ENCODE measurements around the gene TDRD10.
"Not testable (repeated sequence)": the region's sequence is repeated elsewhere in the genome, so short reads cannot be mapped to it uniquely, and the experiment has no call there.

TDRD10 gene

DNA sequence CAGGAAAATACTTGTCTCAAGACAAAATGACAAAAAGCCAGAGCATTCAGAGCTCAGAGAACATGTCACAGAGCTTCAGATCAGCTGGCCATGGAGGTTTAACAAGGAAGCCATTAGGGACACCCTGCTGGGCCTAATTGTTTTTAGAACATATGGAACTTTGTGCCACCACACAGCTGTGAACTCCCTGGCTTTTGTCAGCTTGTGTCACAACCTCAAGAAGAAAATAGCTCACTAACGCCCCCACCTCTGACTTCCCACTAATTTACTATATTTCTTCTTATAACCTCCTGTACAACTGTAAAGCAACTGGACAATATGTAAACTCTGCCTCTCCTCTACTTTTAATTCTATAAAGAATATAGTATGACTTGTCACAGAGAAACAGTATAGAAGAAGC lies 21.0 kb upstream of the TDRD10 start:
- DNase-seq, result no peak

DNA sequence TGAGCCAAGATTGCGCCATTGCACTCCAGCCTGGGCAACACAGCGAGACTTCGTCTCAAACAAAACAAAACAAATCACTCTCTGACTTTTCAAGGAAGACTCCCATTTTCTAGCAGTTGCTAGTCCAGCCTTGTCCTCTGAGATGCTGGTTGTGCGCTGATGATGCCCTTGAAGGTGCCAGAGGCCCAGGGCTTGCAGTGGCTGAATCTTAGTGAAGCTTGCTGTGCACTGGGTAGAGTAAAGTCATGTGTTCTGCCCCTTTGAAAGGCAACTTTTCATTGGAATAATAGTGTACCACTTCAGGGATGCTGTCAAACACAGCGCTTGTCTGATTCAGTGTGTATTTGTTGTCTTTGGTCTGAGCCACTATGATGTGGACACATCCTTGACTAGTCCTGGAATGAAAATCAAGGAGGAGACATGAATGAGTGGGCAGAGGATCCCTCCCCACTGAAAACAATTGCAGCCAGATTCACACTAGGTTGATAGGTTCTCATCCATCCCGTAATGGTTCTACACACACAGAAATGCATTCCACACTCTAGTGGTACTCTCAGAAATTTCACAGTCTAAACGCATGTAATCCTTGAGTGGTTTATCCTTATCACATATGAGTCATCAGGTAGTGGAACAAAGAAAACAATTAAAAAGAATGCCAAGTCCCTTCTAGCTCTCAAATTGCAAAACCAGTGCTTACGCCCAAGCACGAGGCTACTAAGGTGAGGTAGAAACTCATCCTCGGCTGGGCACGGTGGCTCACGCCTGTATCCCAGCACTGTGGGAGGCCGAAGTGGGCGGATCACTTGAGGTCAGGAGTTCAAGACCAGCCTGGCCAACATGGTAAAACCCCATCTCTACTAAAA lies 17.8 kb upstream of the TDRD10 start:
- no peak for DNase-seq

DNA sequence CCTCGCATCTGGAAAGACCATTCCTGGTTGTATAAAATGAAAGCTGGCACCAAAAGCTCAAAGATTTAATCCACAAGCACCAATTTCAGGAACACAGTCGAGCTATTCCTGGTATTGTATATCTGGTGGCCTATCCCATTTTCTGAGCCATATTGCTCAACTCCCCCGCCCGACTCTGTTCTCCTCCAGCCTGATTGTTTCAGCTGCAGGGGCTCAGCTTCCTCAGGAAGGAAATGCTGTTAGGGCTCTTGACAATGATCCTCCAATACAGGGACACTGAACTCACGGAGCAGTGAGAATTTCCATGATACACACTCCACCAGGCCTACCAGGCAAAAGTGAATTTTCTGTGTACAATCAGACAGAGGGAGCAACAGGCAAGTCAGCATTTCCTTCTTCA lies 16.9 kb upstream of the TDRD10 start:
- DNase-seq, result no peak

DNA sequence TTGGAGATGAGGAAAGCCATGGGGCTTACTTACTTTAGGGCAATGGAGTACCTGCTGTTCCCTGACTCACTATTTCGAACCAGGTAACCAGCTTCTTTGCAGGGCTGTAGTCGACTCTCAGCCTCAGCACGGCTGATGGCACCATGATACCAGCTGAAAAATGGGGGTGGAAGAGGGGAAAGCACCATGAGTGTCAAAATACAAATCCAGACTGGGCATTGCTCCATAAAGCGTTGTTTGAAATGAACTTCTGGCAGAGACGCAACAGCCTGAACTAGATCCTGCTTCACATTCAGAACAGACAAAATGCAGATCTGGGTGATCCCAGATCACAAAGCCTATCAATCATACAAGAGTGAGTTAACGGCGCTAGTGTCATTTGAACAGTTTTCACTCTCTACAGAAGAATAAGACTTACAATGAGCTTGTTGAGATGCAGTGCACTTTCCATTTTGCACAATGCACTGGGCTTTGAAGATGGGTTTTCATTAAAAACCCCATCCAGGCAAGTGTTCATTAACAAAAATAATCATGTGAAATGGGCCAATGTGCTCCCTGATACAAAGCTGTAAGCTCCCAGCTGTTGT lies 16.0 kb upstream of the TDRD10 start:
- DNase-seq, result no peak

DNA sequence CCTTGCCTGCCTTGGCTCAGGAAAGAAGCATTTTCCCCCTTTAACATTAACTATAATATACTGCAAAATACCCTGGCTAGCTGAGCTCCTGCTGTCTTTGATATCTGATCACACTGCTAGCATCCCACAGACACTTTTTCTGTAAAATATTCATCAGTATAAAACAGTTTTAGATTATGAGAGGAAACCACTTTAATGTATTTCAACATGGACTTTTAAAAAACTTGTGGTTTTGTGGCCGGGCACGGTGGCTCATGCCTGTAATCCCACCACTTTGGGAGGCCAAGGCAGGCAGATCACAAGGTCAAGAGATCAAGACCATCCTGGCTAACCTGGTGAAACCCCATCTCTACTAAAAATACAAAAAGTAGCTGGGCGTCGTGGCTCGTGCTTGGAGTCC lies 15.3 kb upstream of the TDRD10 start:
- not testable (repeated sequence) for DNase-seq

DNA sequence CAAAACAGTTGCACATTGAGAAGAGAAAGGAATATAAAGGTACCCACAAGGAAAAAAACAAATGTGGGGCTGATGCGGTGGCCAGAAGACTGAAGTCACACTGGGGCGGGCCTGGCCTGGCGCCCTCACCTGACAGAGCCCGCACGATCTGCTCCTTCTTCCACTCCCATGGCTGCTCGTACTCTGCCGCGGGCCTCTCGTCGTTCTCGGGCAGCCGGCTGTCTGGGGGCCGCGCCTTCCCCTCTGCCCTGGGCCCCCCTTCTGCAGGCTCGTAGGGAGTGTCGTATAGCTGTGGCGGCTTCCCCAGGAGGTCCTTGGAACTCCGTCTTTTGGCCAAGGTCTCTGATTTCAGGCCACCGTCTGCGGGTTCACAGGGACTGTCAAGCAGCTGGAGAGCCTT lies 13.1 kb upstream of the TDRD10 start:
- no peak for DNase-seq

DNA sequence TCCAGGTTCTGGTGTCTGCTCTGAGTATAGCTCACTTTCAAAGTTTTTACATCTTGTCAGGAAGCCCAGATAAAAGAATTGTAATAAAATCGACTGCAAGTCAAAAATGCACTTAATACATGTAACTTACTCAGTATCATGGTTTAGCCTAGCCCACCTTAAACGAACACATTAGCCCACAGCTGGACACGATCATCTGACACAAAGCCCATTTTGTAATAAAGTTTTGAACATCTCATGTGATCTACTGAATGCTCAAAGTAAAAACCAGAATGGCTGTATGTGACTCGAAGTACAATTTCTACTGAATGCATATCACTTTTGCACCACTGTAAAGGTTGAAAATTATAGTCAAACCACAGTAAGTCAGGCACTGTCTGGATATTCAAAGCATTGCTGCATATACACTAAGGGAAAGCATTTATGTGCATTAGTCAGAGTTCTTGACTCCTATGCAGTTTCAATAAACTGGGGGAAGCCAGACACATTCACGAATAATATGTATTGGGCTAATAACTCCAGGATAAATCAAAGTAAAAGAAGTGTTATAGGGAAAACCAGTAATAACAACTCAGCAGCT lies 12.2 kb upstream of the TDRD10 start:
- no peak for DNase-seq

DNA sequence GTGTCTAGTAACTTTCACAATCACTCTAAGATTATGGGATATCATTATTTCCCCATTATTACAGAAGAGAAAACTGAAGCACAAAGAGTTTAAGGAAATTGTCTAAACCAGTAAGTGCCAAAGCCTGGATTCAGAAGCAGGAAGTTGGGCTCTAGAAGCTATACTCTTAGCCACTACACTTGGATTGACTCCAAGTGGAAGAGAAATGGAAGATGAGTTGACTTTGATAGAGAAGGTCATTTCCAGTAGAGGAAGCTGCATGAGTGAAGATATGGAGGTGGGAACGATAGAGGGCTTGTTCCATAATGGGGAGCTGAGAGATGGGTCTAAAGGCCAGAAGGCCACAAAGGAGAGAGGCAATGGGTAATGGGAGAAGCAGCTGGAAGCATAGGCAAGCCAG lies 11.7 kb upstream of the TDRD10 start:
- DNase-seq, result no peak

DNA sequence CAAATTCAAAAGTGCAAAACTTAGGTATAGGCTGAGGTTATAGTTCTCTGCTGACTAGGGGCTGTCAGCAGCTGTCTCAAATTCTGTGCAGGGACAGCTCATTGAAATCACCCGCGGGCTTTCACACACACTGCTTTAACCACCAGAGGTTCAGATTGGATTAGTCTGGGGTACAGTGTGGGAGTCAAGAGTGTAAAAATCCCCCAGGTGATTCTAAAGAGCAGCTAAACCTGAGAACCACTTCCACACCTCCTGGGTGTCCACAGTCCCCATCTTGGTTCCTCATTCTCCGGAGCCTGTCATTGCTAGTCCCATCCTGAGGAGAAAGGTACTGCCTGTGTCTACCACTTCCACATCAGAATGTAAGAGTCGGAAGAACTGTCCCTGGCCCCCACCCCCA lies 9.9 kb upstream of the TDRD10 start:
- no peak for DNase-seq

DNA sequence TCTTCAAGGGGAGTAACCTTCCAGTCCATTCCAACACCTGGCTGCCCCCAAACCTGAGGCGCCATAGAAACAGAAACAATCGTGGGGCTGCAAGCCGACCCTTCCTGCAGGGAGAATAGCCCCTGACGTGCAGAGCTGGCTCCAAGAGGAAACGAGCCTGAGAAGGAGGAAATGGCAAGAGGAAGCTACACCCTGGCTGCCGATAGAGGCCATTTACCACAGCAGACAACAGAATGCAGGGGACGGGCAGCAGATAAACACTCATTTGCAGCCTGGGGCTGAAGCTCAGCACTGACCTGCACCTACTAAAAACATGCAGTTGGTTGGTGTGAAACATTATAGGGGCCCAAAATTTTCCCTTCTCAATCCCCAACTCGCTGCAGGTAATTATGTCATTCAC lies 8.7 kb upstream of the TDRD10 start:
- peak; percentile 45 for DNase-seq

DNA sequence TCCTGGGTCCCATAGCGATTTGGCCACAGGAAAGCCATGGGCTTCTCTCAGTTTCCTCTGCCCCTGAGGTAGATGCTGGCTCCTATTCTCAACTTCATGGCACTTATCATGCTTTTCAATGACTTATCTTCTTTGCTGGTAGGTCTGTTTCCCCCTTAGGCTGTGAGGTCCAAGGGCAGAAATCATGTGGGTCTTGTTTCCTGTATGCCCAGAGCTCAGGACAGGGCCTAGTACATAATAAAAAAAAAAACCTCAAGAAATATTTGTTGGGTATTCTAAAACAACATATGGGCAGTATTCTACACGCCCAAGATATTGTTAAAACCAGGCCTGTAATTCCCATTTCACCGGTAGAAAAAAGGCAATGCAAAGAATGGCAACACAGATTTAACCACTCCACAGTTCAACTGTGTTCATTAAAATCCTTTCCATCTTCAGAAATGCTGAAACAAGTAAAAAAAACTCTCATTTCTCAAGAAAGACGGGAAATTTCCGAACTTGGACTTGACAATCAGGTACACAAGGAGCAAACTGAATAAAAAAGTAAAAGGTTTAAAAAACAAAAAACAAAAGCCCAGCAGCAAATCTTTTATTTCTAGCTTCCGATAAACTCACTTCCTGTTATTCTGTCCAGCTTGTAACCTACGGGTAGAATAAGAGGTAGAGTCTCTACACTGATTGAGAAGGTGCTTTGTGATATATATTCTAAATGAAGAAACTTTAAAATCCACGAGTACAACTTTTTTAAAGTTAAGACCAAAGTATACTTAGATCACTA lies 6.3 kb upstream of the TDRD10 start:
- DNase-seq, result no peak

DNA sequence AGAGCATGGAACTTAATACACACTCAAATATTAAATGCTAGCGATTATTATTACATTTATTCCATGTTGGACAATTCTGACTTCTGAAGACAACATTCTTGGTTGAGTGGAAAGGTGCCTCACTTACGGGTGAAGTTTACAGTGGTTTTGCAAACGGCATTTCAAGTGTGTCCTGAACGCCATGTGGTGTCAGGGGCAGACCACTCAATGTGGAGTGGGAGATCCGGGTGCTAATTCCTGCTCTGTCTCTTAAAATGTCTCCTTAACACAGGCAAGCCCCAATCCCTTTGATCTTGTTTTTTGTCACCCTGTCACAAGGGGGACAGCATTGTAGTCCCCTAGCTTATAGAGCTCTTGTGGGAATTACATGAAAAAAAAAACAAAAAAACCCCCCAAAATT lies 5.6 kb upstream of the TDRD10 start:
- no peak for DNase-seq

DNA sequence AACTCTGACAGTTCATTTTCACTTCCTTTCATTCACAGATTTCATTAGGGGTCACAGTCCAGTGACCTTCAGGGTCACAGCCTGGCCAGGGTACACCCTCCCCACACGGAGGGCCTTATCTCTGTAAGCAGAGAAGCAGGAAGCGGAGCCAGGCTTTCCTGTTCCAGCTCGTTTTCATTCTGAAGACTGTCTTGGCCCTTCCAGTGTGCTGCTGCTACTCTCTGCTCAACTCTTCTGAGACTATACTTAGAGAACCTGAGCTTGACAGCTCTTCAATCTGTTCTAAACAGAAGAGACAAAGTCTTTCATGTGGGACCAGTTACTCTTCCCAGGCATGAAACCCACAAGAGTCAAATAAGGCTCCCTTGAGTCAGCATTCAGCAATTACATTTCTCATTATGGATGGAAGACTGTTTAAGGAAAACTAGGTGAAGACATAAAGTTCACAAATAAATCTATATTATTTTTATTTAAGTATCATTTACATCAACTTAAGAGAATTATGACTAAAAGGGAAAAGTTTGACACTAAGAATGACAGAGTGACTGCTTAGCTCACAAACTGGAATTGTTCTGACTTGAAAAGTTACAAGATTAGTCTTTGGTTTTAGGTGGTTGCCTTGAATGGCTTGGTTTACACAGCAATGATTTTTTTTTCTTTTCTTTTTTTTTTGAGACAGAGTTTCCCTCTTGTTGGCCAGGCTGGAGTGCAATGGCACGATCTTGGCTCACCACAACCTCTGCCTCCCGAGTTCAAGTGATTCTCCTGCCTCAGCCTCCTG lies 4.8 kb upstream of the TDRD10 start:
- DNase-seq, result peak; percentile 27

DNA sequence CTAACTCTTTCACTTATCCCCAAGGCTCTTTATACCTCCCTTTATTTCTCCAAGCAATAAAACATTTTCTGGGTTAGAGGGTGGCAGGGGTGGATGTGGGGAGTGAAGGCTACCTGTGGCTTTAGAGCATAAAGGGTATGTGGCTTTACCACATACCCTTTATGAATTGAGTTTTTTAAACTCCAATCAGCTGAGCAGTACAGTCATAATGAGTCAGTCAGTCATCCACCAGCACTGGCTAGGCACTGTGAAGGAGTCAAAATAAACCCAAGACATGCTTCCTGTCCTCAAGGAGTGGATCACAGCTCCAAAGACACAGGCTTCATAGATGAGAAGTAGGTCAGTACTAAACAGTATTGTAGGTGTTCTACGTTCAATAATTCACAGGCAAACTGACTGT lies 2.6 kb upstream of the TDRD10 start:
- DNase-seq, result no peak

DNA sequence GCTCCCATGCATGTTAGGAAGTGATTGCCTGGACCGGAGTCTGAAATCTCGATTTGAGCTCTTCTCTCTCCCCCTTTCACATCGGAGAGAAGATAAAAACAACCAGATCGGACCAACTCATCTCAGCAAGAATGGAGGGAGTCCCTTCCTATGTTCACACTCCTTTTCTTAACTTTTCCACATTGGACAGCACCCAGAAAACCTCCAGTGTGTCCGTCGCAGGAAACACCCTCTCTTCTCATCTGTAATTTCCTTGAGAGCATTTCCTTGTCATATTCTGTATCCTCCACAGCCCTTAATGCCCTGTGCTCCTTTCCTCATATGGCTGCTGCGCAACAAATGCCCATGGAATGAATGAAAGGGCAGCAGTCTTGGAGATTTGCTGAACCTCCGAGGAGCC lies 1.5 kb upstream of the TDRD10 start:
- no peak for DNase-seq

DNA sequence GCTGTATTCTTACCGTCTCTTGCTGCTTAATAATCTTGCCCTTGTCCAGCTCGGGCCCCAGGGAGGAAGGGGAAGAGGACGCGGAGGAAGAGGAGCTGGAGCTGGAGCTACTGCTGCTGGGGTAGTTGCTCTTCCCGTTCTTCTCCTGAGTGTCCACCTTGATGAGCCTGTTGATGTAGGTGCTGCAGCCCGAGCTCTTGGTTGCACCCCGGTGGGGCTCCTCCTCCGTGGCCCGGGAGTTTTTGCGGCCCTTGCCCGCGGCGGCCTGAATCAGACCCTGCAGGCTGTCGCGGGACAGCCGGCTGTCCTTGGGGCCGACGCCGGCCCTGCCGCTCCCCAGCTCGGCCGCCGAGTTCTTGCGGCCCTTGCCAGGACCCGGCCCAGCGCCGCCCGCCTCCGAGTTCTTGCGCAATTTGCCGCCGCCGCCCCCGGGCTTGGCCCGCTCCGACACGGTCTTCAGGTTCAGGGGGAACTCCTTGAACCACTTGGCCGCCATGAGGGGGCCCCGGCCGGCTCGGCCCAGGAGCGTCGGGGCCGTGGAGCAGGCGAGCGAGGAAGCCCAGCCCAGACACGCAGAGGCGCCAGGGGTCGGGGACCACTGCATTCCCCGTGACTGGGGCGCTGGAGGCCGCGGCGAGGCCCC lies 475 bp upstream of the TDRD10 start:
- DNase-seq, result no peak

DNA sequence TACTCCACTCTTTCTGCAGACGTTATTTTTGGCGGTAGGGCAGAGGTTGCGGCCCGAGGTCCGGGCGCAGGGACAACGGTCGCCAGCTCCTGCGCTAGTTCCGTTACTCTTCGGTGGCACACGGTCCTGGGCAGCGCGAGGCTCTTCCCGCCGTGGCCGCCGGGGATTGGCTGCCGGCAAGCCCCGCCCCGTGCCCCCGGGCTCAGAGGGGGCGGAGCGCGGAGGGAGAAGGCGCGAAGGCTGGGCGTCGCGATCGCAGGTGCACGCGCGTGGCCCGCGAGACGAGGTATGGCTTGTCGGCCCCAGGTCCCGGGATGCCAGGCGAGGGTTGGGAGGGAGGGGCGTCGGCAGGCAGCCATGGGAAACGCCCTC lies 711 bp downstream of the TDRD10 start:
- DNase-seq, result no peak

DNA sequence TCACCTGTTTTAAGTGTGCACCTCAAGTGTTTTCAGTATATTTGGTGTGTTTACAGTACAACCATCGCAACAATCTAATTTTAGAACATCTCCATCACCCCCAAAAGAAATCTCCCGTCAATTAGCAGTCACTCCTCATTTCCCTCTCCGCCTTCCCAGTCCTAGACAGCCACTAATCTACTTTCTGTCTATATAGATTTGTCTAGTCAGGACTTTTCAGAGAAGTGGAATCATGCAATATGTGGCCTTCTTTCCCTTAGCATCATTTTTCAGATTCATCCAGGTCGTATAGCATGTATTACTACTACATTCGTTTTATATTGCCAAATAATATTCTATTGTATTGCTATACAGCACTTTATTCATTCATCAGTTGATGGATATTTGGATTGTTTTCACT lies 1.9 kb downstream of the TDRD10 start:
- DNase-seq, result no peak

DNA sequence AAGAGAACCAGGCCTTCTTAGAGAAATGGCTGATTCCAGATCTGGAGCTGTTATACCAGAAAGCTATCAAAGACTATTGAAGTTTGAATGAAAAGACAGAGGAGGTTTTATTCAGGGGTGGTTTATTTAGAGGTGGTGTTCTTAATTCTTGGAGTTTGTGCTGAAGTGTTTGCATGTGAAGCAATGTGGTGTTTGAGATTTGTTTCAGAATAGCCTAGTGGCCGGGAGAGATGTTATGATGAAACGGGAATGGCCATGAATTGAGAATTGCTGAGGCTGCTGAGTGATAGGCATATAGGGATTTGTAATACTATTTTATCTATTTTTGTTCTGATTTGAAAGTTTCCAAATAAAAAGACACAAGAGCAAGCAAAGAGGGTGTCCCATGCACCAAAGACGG lies 10.7 kb downstream of the TDRD10 start:
- no peak for DNase-seq

DNA sequence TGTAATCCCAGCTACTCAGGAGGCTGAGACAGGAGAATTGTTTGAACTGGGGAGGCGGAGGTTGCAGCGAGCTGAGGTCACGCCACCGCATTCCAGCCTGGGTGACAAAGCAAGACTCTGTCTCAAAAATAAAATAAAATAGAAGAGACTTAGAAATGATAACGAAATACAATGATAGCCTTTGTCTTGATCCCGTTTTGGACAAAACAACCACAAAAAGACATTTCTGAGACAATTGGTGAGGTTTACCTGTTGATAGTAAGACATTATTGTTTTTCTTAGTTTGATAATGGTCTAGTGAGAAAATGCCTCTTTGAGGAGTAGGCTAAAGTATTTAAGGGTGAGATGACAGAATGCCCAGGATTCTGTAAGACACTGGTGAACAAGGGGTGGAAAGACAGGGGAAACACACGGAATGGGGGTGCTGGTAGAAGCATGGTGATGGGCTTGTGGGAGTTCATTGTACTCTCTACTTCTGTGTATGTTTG lies 12.1 kb downstream of the TDRD10 start:
- DNase-seq, result no peak

DNA sequence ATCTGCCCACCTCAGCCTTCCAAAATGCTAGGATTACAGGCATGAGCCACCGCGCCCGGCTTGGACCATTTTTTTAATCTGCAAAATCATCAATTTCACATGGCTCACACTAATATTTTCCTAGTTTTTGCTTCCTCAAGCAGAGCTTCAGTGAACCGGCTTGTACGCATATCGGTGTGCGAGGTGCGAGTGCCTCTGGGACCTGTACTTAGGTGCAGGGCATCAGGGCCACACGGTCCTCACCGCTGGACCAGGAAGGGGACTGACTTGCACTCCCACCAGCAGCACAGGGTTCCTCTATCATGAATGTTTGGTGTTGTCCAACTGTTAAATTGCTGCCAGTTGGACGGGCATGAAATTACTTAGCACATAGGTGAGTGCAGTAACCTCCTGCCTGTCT lies 15.6 kb downstream of the TDRD10 start:
- no peak for DNase-seq

DNA sequence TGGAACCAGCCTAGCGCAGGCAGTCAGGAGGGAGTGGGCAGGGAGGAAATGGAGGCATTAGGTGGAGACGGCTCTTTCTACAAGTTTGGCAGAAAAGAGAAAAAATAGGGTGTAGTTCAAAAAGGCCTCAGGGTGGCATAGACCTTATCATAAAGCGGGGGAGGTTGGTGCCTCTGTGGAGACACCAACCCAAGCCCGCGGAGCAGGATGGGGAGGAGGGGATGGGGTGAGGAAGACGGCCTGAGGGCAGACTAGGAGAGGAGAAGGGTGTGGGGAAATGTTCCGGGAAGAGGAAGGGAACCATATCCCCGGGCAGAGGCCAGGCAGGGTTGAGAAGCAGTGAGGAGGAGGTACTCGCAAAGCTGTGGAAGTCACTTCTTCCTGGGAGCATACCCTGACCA lies 17.6 kb downstream of the TDRD10 start:
- DNase-seq, result no peak
